ENCODE results near the gene MTG2.

The MTG2 gene

GRCh38 chr20:62236766-62237513, 54.1 kb downstream of the MTG2 start:
- DNase-seq, result peak; percentile 34

GRCh38 chr20:62237514-62237800, 54.6 kb downstream of the MTG2 start:
- DNase-seq, result no peak

- DNase-seq, result peak; percentile 96
Observed at GRCh38 chr20:62237801-62238568, 55.2 kb downstream of the MTG2 start, which contains the start of gene OSBPL2. Gene OSBPL2 (plus strand): TSS chr20:62238521. CDS start chr20:62256185, 17,664 bp downstream.

DNA sequence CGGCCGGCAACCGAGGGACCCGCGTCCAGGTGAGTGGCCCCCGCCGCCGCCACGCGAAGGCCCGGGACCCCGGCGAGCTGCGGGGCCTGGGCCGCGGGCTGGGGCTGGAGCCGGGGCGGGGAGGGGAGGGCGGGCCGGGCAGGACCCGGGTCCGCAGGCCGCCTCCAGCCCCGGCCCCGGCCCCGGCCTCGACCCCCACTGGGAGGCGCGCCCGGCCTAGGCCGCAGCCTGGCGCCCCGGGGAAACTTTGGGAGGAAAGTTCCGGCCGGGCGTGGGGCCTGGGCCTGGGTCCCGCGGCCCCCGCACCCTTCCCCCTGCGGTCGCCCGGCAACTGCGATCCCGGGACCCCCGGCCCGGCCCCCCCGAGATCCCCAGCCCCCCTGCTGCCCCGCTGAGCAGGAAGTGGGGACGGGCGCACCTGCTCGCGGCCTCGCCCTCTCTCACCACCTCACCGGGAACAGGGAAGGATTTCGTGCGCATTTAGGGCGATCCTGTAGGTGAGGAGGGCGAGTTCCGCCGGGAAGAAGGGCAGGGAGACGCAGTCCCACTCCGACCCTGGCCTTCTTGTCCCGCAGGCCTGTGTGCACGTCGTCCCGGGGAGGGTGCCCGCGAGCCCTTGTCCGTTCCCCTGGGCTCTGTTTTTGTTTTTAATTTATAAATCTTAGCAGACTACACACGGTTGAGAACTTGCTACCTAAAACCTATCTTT, 55.9 kb downstream of the MTG2 start:
- no peak for DNase-seq

GRCh38 chr20:62239278-62239879, 56.6 kb downstream of the MTG2 start:
- DNase-seq, result no peak

- DNase-seq, result no peak
Observed at GRCh38 chr20:62240020-62240685, 57.3 kb downstream of the MTG2 start.

DNA sequence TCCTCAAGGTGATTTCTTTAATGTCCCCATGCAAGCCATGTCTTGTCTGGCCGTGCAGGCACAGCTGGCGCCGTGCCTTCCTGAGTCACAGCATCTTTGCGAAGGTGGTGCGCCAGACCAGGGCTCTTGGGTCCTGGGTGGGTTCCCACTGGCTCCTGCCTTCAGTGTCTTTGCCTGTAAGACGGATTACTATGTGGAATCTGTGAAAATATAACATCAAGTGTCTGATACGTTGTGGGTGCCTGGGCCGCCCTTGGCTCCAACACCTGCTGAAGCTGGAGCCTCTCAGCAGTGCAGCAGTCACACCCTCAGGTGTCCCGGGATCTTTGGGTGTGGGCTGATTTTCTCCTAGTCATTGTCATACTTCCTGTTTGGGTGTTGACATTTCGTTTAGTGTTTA, 58.7 kb downstream of the MTG2 start:
- no peak for DNase-seq

DNA sequence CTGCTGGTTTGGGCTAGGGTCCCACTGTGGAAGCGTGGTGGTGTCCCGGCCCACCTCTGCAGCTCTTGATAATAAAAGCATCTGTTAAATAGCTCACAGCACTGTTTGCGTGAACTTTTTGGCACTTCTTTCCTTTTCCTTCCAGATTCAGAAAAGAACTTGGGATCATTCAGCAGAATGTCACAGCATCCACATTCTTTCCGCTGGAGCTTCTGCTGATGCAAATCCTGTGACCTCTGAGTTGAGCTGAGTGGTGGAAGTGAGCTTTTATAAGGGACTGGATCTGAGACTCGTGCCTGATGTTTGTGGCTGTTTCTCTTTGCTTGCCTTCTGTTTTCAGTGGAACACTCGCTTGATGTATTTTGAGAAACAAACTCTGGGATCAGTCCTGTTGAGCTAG, 59.3 kb downstream of the MTG2 start:
- DNase-seq, result no peak

DNA sequence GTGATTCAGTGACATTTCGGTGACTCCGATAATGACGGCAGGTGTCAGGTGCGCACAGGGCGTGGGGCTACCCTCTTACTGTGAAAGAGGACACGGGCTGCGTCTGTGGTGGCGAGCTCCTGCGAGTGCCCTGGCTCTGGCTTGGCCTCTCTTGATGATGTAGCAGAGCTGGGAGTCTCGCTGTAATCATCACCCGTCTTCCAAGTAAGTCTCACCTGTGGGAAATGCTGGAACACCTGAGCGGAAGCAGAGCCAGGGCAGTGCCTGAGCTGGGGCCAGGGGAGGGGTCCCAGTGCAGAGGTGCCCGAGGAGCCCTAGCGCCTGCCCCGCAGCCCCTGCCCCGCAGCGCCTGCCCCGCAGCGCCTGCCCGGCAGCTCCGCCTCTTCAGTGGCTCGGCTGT, 60.3 kb downstream of the MTG2 start:
- no peak for DNase-seq

- no peak for DNase-seq
Observed at GRCh38 chr20:62243906-62244515, 61.2 kb downstream of the MTG2 start.

DNA sequence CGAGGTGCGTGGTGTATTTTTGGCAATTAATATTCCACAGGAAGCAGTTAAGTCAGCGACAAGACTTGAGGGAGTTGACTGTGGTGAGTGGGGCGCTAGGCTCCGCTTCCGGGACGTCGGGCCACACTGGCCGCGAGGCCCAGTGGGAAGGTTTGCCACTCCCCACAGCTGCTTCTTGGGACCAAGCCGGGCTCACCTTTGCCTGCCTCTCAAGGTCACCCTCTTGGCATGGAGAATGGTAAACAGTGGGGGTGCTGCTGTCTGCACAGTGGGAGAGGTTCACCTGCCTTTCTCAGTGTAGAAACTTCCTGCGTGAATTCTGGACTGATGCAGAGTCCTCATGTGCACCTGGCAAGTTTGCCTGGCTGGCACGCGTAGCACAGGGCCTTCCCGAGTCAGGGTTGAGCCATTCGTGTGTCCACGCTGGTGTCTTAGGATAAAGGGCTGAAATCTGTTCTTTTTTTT, 61.8 kb downstream of the MTG2 start:
- DNase-seq, result peak; percentile 20

- DNase-seq, result no peak
Observed at GRCh38 chr20:62245911-62246280, 63.1 kb downstream of the MTG2 start.

- DNase-seq, result no peak
Observed at GRCh38 chr20:62246431-62246830, 63.6 kb downstream of the MTG2 start.

- DNase-seq, result no peak
Observed at GRCh38 chr20:62246872-62247652, 64.2 kb downstream of the MTG2 start.

DNA sequence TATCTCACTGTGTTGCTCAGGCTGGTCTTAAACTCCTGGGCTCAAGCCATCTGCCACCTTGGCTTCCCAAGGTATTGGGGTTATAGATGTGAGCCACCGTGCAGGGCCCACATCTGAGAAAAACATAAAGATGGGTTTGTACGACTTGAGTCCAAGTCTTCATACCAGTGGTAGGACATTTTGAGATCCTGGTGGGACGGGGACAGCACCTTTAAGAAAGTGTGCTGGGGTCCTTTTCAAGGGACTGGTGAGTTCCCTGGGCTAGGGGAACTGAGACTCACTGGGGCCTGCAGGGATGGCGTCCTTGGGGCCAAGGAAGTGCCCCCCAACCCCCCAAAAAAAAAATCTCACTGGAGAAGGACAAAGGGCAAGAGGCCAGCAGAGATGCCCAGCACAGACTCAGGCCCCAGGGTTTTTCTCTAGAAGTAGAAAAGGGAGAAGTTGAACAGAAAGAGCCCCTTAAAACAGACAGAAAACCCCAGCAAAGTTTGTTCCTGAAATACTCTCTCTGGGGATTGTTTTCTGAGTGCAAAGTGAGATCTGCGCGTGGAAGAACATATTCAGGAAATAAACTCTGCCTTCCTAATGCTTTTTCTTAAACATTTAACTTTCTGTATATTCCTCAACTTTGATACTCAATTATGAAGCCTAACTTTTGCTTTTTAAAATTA, 66.2 kb downstream of the MTG2 start:
- DNase-seq, result no peak

DNA sequence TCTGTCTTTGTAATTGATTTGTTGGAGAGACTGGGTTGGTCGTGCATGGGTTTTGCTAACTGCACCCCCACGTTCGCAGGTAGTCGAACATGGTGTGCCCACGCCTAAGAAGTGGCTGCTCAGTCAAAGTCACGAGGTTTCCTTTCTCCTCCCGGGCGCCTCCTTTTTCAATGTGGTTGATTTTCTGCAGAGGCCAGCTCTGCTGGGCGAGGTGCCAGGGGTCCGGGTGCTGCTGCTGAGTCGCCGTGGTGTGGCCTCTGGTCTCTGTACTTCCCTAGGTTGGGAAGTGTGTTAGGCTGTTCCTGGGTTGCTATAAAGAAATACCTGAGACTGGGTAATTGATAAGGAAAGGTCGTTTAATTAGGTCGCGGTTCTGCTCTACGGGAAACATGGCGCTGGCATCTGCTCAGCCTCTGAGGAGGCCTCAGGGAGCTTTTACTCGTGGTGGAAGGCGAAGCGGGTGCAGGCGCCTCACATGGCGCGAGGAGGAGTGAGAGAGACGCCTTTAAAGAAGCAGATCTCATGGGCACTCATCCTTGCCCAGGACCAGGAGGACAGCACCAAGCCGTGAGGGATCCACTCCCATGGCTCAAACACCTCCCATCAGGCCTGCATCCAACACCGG, 69.6 kb downstream of the MTG2 start:
- no peak for DNase-seq

Data from DMS79 treated with DMSO at 0.1 percent for 48 hours (cell line).